HepG2 (cell line): ENCODE measurements around the gene TUT7. TPM values are rescaled to one million over a fixed set of nuclear protein-coding genes. Genes with fewer than 3 reads are reported as not detected.
A peak's percentile ranks its signal among the peaks of the same experiment; 100 is the strongest.

Source experiments
- BRF2 ChIP-seq: sonication (generic); formaldehyde crosslinking; IDR thresholded peaks from 2 replicates; pipeline ENCODE4 v1.8.1; 2022; ENCODE audit warnings: mild to moderate bottlenecking, missing genetic modification reagents
- CENPX ChIP-seq: sonication (generic); formaldehyde crosslinking; IDR thresholded peaks from 2 replicates; pipeline ENCODE4 v1.9.0; 2021; ENCODE audit warnings: mild to moderate bottlenecking, missing genetic modification reagents, moderate library complexity
- DNMT3B ChIP-seq: conservative IDR thresholded peaks from 2 replicates; pipeline ENCODE4 v1.6.1; 2016; ENCODE audit warnings: missing biosample characterization, control low read depth
- DR1 ChIP-seq: sonication (generic); formaldehyde crosslinking; IDR thresholded peaks from 2 replicates; pipeline ENCODE4 v1.8.0; 2021; ENCODE audit warnings: mild to moderate bottlenecking, missing genetic modification reagents, inconsistent platforms
- EHMT2 ChIP-seq: fragments of 200-600 bp; sonication (generic); IDR thresholded peaks from 2 replicates; pipeline ENCODE4 v1.7.0; 2017; ENCODE audit warnings: antibody characterized with exemption, low read depth, low read length, borderline replicate concordance
- GABPB1 ChIP-seq: IDR thresholded peaks from 2 replicates; pipeline ENCODE4 v1.6.1; 2016; ENCODE audit warnings: mild to moderate bottlenecking, missing genetic modification reagents, moderate library complexity, missing compliant biosample characterization
- GZF1 ChIP-seq: sonication (generic); formaldehyde crosslinking; IDR thresholded peaks from 2 replicates; pipeline ENCODE4 v1.5.1; 2020; ENCODE audit warnings: mild to moderate bottlenecking, missing genetic modification reagents
- HMGXB4 ChIP-seq, 2 experiments: sonication (generic) in 1 of 2; formaldehyde crosslinking in 1 of 2; IDR thresholded peaks; 2 replicates each; pipeline versions ENCODE4 v1.4.0 to v1.6.1; 2018 to 2020; ENCODE audit warnings: missing genetic modification reagents in 2 of 2, borderline replicate concordance in 1 of 2, low read depth in 1 of 2, mild to moderate bottlenecking in 1 of 2, missing biosample characterization in 1 of 2
- HNF1A ChIP-seq, 2 experiments: sonication (generic) in 1 of 2; formaldehyde crosslinking in 1 of 2; IDR thresholded peaks; 2 replicates each; pipeline versions ENCODE4 v1.4.0 to v1.6.1; 2016 to 2020; ENCODE audit warnings: borderline replicate concordance in 1 of 2, low read depth in 1 of 2, mild to moderate bottlenecking in 1 of 2, missing genetic modification reagents in 1 of 2
- MXD3 ChIP-seq: IDR thresholded peaks from 2 replicates; pipeline ENCODE4 v1.6.1; 2016; ENCODE audit warnings: mild to moderate bottlenecking, missing biosample characterization, missing genetic modification reagents
- NFYC ChIP-seq: IDR thresholded peaks from 2 replicates; pipeline ENCODE4 v1.6.1; 2016; ENCODE audit warnings: missing genetic modification reagents, missing compliant biosample characterization
- SAP130 ChIP-seq: IDR thresholded peaks from 2 replicates; pipeline ENCODE4 v1.6.1; 2016; ENCODE audit warnings: low read depth
- SMC3 ChIP-seq: IDR thresholded peaks from 2 replicates; pipeline ENCODE4 v1.6.1; 2011; ENCODE audit warnings: low read length, improper control_type of control experiment
- ZNF460 ChIP-seq: sonication (generic); formaldehyde crosslinking; IDR thresholded peaks from 2 replicates; pipeline ENCODE4 v1.5.1; 2020; ENCODE audit warnings: missing genetic modification reagents, mild to moderate bottlenecking, borderline replicate concordance
- ZNF577 ChIP-seq: sonication (generic); formaldehyde crosslinking; IDR thresholded peaks from 2 replicates; pipeline ENCODE4 v1.4.0; 2020; ENCODE audit warnings: mild to moderate bottlenecking, low read depth, missing genetic modification reagents, borderline replicate concordance
- ZSCAN12 ChIP-seq: sonication (generic); formaldehyde crosslinking; IDR thresholded peaks from 2 replicates; pipeline ENCODE4 v1.9.0; 2021; ENCODE audit warnings: mild to moderate bottlenecking, missing genetic modification reagents
- ZSCAN22 ChIP-seq: sonication (generic); formaldehyde crosslinking; IDR thresholded peaks from 2 replicates; pipeline ENCODE4 v1.4.0; 2020; ENCODE audit warnings: mild to moderate bottlenecking, missing genetic modification reagents
- polyA plus RNA-seq, 8 experiments: library from polyadenylated mRNA; depleted of rRNA in 3 of 8; stranded (reverse) in 7 of 8; unstranded in 1 of 8; fragments of >200 nt; fragmentation: Illumina TruSeq in 4 of 8; extraction: Trizol in 4 of 8; gene quantifications; 2 replicates each; pipeline versions ENCODE4 v1.2.1 to v1.2.3, GENCODE V29; 2011 to 2016; ENCODE audit warnings: low read depth in 4 of 8, missing spikeins in 1 of 8, mixed read lengths in 1 of 8; ENCODE audit not compliant: insufficient read depth in 1 of 8
- total RNA-seq, 5 experiments: library from RNA; depleted of rRNA; stranded (reverse); fragments of >200 nt; fragmentation: Illumina TruSeq; extraction: Trizol; gene quantifications; 2 replicates each; pipeline ENCODE4 v1.2.3, GENCODE V29; 2016; ENCODE audit warnings: low read depth in 1 of 5
- TF ChIP-seq, protein P1 (sequence below): sonication (generic); formaldehyde crosslinking; IDR thresholded peaks from 2 replicates; pipeline ENCODE4 v1.4.0; 2020; ENCODE audit warnings: missing genetic modification reagents, borderline replicate concordance

The TUT7 gene
- total and polyA plus RNA-seq, 2 of the 13 experiments (the other 11 are each of a cell fraction or from before 2014, with no cell fraction given) = 12.0 to 19.4 TPM

GRCh38 chr9:86287013-86287412, 67.2 kb downstream of the TUT7 start (continued):
- TF ChIP-seq DR1 (CRISPR knock-in tag) (no peak), GZF1 (CRISPR knock-in tag) (no peak), CENPX (CRISPR knock-in tag) (no peak), HMGXB4 (CRISPR knock-in tag; IDR thresholded peaks at IDR 0.05; ENCODE audit: borderline replicate concordance in 1 of 2, low read depth in 1 of 2) (0 out of 4 replicates have a peak, but pooled peaks of 1 of the 2 experiments have one; percentile 37), DNMT3B (CRISPR knock-in tag) (no peak), NFYC (CRISPR knock-in tag) (no peak), MXD3 (no peak), SAP130 (CRISPR knock-in tag) (peak; percentile 49; the same call in 1 of the 2 replicates), EHMT2 (no peak), ZSCAN22 (CRISPR knock-in tag) (no peak), HNF1A (IDR thresholded peaks at IDR 0.05; ENCODE audit: low read depth) (no peak), HNF1A (CRISPR knock-in tag; IDR thresholded peaks at IDR 0.05; ENCODE audit: borderline replicate concordance) (no peak), BRF2 (CRISPR knock-in tag) (no peak), ZNF577 (CRISPR knock-in tag) (no peak), ZSCAN12 (CRISPR knock-in tag) (no peak), GABPB1 (no peak), SMC3 (peak; percentile 64), ZNF460 (CRISPR knock-in tag) (no peak)
- TF ChIP-seq, protein P1, sequence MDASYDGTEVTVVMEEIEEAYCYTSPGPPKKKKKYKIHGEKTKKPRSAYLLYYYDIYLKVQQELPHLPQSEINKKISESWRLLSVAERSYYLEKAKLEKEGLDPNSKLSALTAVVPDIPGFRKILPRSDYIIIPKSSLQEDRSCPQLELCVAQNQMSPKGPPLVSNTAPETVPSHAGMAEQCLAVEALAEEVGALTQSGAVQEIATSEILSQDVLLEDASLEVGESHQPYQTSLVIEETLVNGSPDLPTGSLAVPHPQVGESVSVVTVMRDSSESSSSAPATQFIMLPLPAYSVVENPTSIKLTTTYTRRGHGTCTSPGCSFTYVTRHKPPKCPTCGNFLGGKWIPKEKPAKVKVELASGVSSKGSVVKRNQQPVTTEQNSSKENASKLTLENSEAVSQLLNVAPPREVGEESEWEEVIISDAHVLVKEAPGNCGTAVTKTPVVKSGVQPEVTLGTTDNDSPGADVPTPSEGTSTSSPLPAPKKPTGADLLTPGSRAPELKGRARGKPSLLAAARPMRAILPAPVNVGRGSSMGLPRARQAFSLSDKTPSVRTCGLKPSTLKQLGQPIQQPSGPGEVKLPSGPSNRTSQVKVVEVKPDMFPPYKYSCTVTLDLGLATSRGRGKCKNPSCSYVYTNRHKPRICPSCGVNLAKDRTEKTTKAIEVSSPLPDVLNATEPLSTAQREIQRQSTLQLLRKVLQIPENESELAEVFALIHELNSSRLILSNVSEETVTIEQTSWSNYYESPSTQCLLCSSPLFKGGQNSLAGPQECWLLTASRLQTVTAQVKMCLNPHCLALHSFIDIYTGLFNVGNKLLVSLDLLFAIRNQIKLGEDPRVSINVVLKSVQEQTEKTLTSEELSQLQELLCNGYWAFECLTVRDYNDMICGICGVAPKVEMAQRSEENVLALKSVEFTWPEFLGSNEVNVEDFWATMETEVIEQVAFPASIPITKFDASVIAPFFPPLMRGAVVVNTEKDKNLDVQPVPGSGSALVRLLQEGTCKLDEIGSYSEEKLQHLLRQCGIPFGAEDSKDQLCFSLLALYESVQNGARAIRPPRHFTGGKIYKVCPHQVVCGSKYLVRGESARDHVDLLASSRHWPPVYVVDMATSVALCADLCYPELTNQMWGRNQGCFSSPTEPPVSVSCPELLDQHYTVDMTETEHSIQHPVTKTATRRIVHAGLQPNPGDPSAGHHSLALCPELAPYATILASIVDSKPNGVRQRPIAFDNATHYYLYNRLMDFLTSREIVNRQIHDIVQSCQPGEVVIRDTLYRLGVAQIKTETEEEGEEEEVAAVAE = no peak
